Sigmoid colon (tissue), 3 donors: Measurements from ENCODE around the gene BATF.

ENCODE experiments used
- CTCF ChIP-seq, 4 experiments: fragments of 450-650 bp in 3 of 4; fragments of 200-600 bp in 1 of 4; IDR thresholded peaks; one replicate each; pipeline ENCODE4 v1.5.1; 2016 to 2019; ENCODE audit warnings: antibody characterized with exemption in 4 of 4, mild to moderate bottlenecking in 3 of 4, moderate library complexity in 2 of 4
- POLR2A ChIP-seq, 2 donors: fragments of 450-650 bp; IDR thresholded peaks; one replicate each; pipeline ENCODE4 v1.6.1; 2016; ENCODE audit warnings: antibody characterized with exemption in 2 of 2, mild to moderate bottlenecking in 2 of 2, moderate library complexity in 2 of 2

GRCh38 chr14:75591987-75592575, 69.8 kb downstream of the BATF start:
- no peak for TF ChIP-seq CTCF (IDR thresholded peaks at IDR 0.05)
- TF ChIP-seq POLR2A (IDR thresholded peaks at IDR 0.05): no peak
